Ramos (cell line): ENCODE data around the gene PTTG1.

Experiments used
- in situ Hi-C: fragments of 300-500 bp; cut with MboI; formaldehyde crosslinking; loops from one replicate; pipeline ENCODE4 v1.14.3; 2022; ENCODE audit warnings: low sequenced_read_pairs; ENCODE audit not compliant: unreplicated experiment

PTTG1 gene

GRCh38 chr5:160421625-160422258, at the start of gene PTTG1:
Gene PTTG1 (plus strand): TSS chr5:160421855. CDS start chr5:160422313, 458 bp downstream.
- in situ Hi-C loops, result no loop called here

- in situ Hi-C loops, result no loop called here
Observed at GRCh38 chr5:160375166-160375565, 46.5 kb upstream of the PTTG1 start.

GRCh38 chr5:160375701-160376100, 46.0 kb upstream of the PTTG1 start:
- in situ Hi-C loops, result no loop called here

DNA sequence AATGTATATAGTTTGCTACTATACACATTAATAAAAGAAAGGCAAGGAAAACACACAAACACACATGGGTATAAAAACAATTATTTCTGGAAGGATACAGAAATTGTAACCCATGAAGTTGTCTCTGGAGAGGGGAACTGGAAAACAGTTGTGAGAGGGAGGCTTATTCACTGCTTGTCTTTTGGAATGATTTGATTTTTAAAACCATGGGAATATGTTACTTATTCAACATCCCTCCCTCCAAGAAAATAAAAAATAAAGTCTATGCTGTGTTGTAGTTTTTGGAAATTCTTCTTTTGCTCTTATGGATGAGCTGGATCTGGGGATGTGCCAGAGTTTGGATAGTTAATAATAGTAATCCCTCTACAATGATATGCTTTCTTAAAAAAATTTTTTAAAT, 45.2 kb upstream of the PTTG1 start:
- in situ Hi-C loops, result no loop called here

DNA sequence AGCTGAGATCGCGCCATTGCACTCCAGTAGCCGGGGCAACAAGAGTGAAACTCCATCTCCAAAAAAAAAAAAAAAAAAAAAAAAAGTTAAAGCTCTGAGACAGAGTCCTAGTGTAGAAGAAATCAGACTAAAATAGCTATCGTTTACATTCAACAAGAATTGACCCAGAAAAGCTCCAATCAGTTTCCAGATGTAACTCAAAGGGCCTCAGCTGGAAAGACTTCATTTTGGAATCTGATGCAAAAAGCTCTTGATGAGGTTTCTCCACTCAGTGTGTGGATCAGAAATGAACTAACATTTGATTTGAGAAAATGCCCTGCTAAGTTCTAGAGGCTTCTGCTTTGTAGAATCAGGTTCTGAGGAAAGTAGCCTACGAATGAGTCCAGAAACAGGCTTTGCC, 44.0 kb upstream of the PTTG1 start:
- in situ Hi-C loops, result no loop called here

DNA sequence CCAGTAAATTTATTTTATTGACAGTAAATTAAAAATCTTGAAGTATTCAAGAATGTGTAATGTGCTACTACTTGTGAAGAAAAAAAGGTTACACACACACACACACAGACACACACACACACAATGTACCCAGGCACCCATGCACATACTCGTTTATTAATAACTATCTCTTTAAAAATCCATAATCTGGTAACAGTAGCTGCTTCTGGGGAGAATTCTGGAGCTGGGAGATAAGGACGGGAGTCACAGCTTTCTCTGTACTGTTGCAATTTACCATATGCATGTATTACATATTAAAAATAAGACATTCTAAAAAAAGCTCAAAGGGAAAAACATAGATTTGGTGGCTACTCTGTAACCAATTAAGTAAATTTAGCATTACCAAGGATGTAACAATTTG, 43.3 kb upstream of the PTTG1 start:
- in situ Hi-C loops, result no loop called here

- in situ Hi-C loops, result no loop called here
Observed at GRCh38 chr5:160379511-160379910, 42.1 kb upstream of the PTTG1 start.

DNA sequence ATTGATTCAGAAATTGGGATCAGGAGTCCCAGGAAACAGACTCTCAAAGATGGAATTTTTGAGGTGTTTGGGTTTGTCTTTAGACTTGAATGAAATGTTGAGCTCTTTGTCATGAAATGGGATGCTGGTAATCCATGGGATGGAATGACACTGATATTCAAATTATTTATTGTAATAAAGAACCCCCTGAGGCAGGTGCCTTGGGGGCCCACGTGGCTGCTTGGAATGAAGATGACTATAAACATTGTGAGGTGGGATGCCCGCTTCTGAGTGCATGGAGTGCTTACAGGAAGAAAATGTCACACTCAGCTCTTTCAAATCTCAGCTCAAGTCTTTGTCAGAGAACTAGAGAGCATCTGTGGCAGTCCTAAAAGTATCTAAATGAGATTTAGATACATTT, 41.6 kb upstream of the PTTG1 start:
- in situ Hi-C loops, result no loop called here

DNA sequence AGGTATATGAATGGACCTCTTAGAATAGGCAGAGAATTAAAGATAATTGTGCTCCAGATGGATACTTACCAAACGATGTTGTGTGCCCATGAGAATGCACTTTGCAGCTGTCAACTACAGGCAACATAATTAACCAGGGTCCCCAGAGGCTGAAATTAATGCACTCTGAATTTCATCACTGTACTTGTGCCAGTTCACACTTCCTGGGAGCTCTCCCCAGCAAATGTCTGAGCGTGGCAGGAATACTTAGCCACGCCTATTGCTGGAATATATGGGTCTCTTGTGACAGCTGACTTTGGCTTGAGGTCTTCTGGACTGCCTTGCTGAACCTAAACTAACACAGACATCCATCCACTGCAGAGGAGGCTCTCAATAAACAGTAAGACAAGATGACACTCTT, 39.3 kb upstream of the PTTG1 start:
- in situ Hi-C loops, result no loop called here

DNA sequence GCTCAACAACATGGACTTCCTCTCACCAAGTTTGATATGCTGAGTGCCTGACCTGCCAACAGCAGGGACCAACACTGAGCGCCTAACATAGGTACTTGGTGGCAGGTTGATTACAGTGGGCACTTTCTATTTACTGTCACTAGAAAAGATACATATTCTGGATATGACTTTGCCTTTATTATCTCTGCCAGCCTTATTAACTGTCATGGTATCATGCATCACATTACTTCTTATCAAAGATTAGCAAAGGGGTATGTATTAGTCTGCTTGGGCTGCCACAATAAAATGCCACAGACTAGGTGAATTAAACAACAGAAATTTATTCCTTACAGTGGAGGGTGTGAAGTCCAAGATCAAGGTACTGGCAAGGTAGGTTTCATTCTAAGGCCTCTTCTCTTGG, 37.0 kb upstream of the PTTG1 start:
- in situ Hi-C loops, result no loop called here

DNA sequence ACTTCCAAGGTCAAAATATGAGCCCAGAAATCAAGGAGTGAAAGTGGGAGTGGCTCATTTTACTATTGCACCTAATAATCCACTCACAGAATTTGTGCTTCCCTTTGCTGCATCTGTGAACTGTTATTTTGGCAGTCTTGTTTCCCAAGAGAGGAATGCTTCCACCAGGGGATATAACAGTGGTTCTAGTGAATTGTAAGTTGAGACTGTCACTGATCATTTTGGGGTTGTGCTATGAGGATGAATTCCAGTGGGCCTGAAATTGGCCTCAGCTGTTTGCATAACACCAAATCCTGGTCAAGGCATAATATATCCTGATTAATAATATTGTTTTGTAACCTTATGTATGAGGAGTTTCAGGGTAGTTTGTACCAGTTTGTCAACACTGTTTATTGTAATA, 36.2 kb upstream of the PTTG1 start:
- in situ Hi-C loops, result no loop called here

DNA sequence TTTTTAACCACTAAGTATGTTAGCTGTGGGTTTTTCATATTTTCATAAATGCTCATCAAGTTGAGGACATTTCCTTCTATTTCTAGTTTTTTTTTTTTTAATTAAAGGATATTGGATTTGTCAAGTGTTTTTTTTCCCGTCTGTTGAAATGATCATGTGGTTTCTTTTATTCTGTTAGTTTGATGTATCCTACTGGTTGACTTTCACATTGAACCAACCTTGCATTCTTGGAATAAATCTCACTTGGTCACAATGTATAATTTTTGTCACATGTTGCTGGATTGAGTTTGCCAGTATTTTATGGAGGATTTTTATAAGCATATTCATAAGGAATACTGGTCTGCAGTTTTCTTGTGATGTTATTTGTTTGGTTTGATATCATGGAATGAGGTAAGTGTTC, 34.2 kb upstream of the PTTG1 start:
- in situ Hi-C loops, result no loop called here

GRCh38 chr5:160390787-160391696, 30.6 kb upstream of the PTTG1 start:
- in situ Hi-C loops, result no loop called here

DNA sequence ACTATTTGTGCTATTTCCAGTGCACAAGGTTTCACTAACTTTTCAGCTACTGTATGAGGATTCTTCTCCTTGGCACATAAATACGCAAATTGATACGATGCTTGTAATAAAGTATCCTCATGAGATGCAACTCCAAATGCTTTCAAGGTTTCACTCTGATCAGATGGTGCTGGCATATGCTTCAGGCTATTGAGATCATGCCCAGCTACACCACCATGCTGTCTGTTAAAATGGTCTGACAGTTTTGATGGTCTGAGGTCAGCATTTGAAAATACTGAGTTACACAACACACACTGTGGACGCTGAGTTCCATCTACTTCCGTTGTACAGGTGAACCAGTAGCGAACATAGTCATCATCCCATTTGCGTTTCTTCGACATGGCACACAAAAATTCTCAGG, 26.5 kb upstream of the PTTG1 start:
- in situ Hi-C loops, result no loop called here

GRCh38 chr5:160397492-160397891, 24.2 kb upstream of the PTTG1 start:
- in situ Hi-C loops, result no loop called here

DNA sequence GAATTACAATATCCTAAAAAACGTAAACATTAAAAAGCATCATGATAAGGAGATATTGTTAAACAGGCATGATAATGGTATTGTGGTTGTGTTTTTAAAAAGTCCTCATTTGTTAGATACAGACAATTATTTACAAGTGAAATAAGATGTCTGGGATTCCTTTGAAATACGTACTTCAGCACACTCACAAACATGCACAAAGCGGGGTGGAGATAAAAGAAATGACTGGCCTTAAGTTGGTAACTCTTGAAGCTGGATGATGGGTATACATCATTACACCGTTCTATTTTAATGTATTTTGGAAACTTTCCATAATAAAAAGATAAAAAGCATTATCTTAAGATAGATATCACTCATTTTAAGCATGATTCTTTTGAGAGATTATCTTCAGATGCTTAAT, 22.8 kb upstream of the PTTG1 start:
- in situ Hi-C loops, result no loop called here

- in situ Hi-C loops, result no loop called here
Observed at GRCh38 chr5:160399402-160400353, 22.0 kb upstream of the PTTG1 start, which contains the start of gene FAM200C. Gene FAM200C (minus strand): TSS chr5:160400054. CDS start chr5:160395490, 4,564 bp downstream.

DNA sequence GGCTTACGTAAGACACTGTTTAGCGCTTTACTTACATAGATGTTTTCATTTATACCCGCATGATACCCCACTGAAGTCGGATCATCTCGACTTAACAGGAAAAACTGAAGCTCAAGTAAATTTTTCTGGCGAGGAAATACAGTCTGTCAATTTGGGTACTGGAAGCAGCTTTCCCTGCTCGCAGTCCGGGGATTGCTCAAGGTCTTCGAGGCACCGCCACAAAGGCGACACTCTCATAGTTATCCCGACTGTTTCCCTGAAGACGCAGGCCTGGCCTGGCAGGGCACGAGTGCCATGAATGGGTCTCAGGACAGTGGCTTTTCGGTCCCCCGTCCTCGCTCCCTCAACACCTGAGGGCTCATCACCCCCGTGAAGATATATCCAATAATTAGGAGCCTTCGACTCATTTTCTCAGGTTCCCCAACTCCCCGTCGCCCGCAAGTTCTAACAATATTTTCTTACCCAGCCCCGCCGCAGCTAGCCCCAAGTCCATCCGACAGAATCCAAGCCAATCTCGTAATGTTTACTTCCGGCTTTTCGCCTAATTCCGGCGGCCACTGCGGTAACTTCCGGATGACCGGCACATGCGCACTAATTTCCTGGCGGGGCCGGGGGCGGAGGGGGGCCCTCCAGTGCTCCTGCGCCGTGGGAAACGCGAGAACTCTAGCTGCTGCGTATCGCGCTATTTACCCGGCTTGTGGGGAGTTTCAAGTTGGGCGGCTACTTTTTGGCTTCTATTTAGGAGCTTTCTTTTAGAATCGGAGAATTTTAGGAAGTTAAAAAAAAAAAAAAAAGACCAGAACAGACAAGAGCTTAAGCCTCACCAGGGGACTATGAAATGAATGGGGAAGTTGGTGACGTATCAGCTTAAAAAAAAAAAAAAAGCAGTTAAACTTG, 2.8 kb upstream of the PTTG1 start, which contains the start of gene SLU7:
TSS of gene SLU7 (minus strand) at position 521 of the 897 bp plus-strand sequence. CDS start 3,787 bp downstream, outside the sequence.
- in situ Hi-C loops, result no loop called here
